ENCODE data around the gene VPS11.

VPS11 gene

GRCh38 chr11:119067371-119068222 lies at the start of gene VPS11:
Gene VPS11 (plus strand): TSS chr11:119067818. CDS start chr11:119067824, 6 bp downstream.
- peak within 1 kb of the TSS; percentile 76 for H3K4me3 ChIP-seq (ENCODE audit: low read depth, low read length)
- TF ChIP-seq CTCF (IDR thresholded peaks at IDR 0.05; ENCODE audit: borderline replicate concordance, insufficient read depth, low read depth, low read length), result no peak

GRCh38 chr11:119018074-119018938 lies 49.3 kb upstream of the VPS11 start, which contains the start of the genes RPS25 and TRAPPC4:
Gene RPS25 (minus strand): TSS chr11:119018343. CDS start chr11:119018284, 59 bp downstream.
Gene TRAPPC4 (plus strand): TSS chr11:119018766. CDS start chr11:119018796, 30 bp downstream.
- TF ChIP-seq CTCF (IDR thresholded peaks at IDR 0.05; ENCODE audit: borderline replicate concordance, insufficient read depth, low read depth, low read length), result no peak
- H3K4me3 ChIP-seq (ENCODE audit: low read depth, low read length), result peak within 1 kb of the TSS; percentile 88

- H3K4me3 ChIP-seq (ENCODE audit: low read depth, low read length), result no peak overlapping the region
These were observed 47.6 kb upstream of the VPS11 start for GRCh38 chr11:119019996-119020395.

GRCh38 chr11:119021631-119022030 lies 46.0 kb upstream of the VPS11 start:
- TF ChIP-seq CTCF (IDR thresholded peaks at IDR 0.05; ENCODE audit: borderline replicate concordance, insufficient read depth, low read depth, low read length), result no peak
- no peak overlapping the region for H3K4me3 ChIP-seq (ENCODE audit: low read depth, low read length)

More at GRCh38 chr11:119019996-119020395, 47.6 kb upstream of the VPS11 start:
- no peak for TF ChIP-seq CTCF (IDR thresholded peaks at IDR 0.05; ENCODE audit: borderline replicate concordance, insufficient read depth, low read depth, low read length)

- no peak overlapping the region for H3K4me3 ChIP-seq (ENCODE audit: low read depth, low read length)
- no peak for TF ChIP-seq CTCF (IDR thresholded peaks at IDR 0.05; ENCODE audit: borderline replicate concordance, insufficient read depth, low read depth, low read length)
These were observed 43.9 kb upstream of the VPS11 start for GRCh38 chr11:119023741-119024140.

- H3K4me3 ChIP-seq (ENCODE audit: low read depth, low read length), result no peak overlapping the region
- no peak for TF ChIP-seq CTCF (IDR thresholded peaks at IDR 0.05; ENCODE audit: borderline replicate concordance, insufficient read depth, low read depth, low read length)
These were observed 43.1 kb upstream of the VPS11 start for GRCh38 chr11:119024430-119025098.

Measured in GM12875 (cell line).